OCI-LY7 (cell line): Measurements from ENCODE around the gene KSR1. TPM values are rescaled to one million over a fixed set of nuclear protein-coding genes. Genes with fewer than 3 reads are reported as not detected.
A peak's percentile ranks its signal among the peaks of the same experiment; 100 is the strongest.

Source experiments
- BruUV-seq: library from RNA; stranded (reverse); fragments of 400-500 nt; replicated peaks from 2 replicates; lab custom pipeline; 2021; lab: Mats Ljungman, UMichigan
- CTCF ChIA-PET: fragments of 300-600 bp; sonication (Branson Sonifier 250); formaldehyde crosslinking; loops from one replicate; lab custom pipeline; 2022; ENCODE audit warnings: antibody characterized with exemption; ENCODE audit not compliant: unreplicated experiment; lab: Charles Lee
- POLR2A ChIA-PET: fragments of 300-600 bp; sonication (Branson Sonifier 250); formaldehyde crosslinking; loops from one replicate; lab custom pipeline; 2022; ENCODE audit warnings: antibody characterized with exemption; lab: Charles Lee
- DNase-seq: peaks from one replicate; pipeline ENCODE4 v3.0.0-alpha.2; 2015; ENCODE audit warnings: low spot score
- H2AFZ ChIP-seq: fragments of 200-600 bp; sonication (generic), shearing (Covaris generic); 2 replicates; pipeline ENCODE4 v1.6.1; 2014; ENCODE audit warnings: mild to moderate bottlenecking, antibody characterized with exemption, low read length, moderate library complexity
- H3K27ac ChIP-seq: fragments of 200-600 bp; sonication (generic); 2 replicates; pipeline ENCODE4 v1.5.1; 2014; ENCODE audit warnings: mixed run types, low read depth, mild to moderate bottlenecking, moderate library complexity, low read length, inconsistent platforms; ENCODE audit not compliant: poor library complexity, severe bottlenecking
- H3K36me3 ChIP-seq: fragments of 200-600 bp; sonication (generic); 2 replicates; pipeline ENCODE4 v1.6.1; 2014; ENCODE audit warnings: mild to moderate bottlenecking, antibody characterized with exemption, low read length, moderate library complexity, mixed read lengths; ENCODE audit not compliant: insufficient read depth
- H3K4me1 ChIP-seq: fragments of 200-600 bp; sonication (generic); 2 replicates; pipeline ENCODE4 v1.5.1; 2014; ENCODE audit warnings: mild to moderate bottlenecking, low read length; ENCODE audit not compliant: insufficient read depth, poor library complexity, severe bottlenecking
- H3K4me2 ChIP-seq: fragments of 200-600 bp; sonication (generic); 2 replicates; pipeline ENCODE4 v1.6.1; 2014; ENCODE audit warnings: mild to moderate bottlenecking, low read length
- H3K4me3 ChIP-seq: fragments of 200-600 bp; sonication (generic); 2 replicates; pipeline ENCODE4 v1.5.1; 2014; ENCODE audit warnings: mild to moderate bottlenecking, low read depth, low read length; ENCODE audit not compliant: poor library complexity, severe bottlenecking
- H3K79me2 ChIP-seq: fragments of 200-600 bp; sonication (generic); 2 replicates; pipeline ENCODE4 v1.6.1; 2016; ENCODE audit warnings: low read depth, mild to moderate bottlenecking, low read length, moderate library complexity, mixed read lengths; ENCODE audit not compliant: insufficient read depth
- H3K9me2 ChIP-seq: fragments of 200-600 bp; sonication (generic); 2 replicates; pipeline ENCODE4 v1.6.1; 2016; ENCODE audit warnings: mild to moderate bottlenecking, low read length, mixed read lengths; ENCODE audit not compliant: insufficient read depth
- H3K9me3 ChIP-seq: fragments of 200-600 bp; sonication (generic); 2 replicates; pipeline ENCODE4 v1.6.1; 2014; ENCODE audit warnings: mild to moderate bottlenecking, mixed run types, low read length, mixed read lengths
- H4K20me1 ChIP-seq: fragments of 200-600 bp; sonication (generic); 2 replicates; pipeline ENCODE4 v1.6.1; 2014; ENCODE audit warnings: mild to moderate bottlenecking, antibody characterized with exemption, low read length, moderate library complexity, mixed read lengths; ENCODE audit not compliant: insufficient read depth
- EZH2phosphoT487 ChIP-seq: fragments of 200-600 bp; sonication (generic); IDR thresholded peaks from 2 replicates; pipeline ENCODE4 v1.6.1; 2018; ENCODE audit warnings: low read depth, borderline replicate concordance, mild to moderate bottlenecking, mixed run types, antibody characterized with exemption, low read length, moderate library complexity, mixed read lengths
- intact Hi-C: fragments of 100-400 bp; cut with micrococcal nuclease; formaldehyde crosslinking; loops from one replicate; pipeline ENCODE4 v1.10.0; 2022; ENCODE audit not compliant: unreplicated experiment
- total RNA-seq, 2 experiments: library from RNA; depleted of rRNA in 1 of 2; stranded (reverse); fragments of >200 nt in 1 of 2; shearing (Covaris generic) in 1 of 2; gene quantifications; 2 replicates each; pipeline ENCODE4 v1.2.3, GENCODE V29; 2014 to 2022
- TF ChIP-seq, protein P1 (sequence below): fragments of 200-600 bp; sonication (generic); conservative IDR thresholded peaks from 2 replicates; pipeline ENCODE4 v1.5.1; 2014; ENCODE audit warnings: mild to moderate bottlenecking, antibody characterized with exemption, low read length, moderate library complexity, mixed read lengths

KSR1 gene
- total RNA-seq, 2 experiments from 2014 or later, result 2.2 to 4.1 TPM

DNA sequence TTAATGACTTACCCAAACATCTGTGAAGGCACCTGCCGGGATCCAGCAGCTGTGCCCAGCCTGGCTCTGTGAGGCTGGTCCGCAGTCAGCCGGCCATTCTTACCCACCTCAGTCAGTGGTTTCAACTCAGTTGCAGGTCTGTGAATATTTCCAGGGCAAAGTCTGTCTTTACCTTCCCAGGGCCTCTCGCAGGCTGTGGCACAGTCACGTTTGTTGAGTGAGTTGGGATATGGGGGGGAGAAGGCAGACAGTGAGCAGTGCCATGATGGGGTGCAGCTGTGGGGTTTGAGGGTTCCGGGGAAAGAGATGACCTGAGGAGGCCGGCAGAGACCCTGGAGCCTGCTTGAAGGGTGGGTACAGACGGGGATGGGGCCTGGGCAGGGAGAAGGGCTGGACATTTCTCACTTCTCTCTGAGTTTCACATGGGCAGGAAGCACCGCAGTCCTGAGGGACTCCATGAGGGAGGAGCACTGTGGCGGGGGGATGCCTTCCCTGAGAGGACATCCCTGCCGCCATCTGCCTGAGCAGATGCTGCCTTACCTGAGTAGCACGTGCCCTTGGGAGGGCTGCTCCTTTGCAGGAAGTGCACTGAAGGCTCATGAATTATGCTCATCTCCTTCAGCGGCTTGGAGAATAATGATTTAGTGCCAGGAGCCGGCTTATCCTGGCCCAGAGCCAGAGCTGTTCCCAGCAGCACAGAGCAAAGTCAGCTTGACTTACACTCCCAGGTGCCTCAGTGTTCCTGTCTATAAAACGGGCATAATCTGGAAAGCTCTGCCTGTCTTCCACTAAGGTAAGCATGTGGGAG is 48.1 kb downstream of the KSR1 start:
- Histone ChIP-seq H3K9me3 (peaks cover 11% of the 10 kb centered on the region; the same call in 1 of the 2 replicates), H3K27ac (no peak overlapping the region), H4K20me1 (no peaks in the 10 kb centered on the region), H3K79me2 (no peaks in the 10 kb centered on the region), H3K36me3 (no peaks in the 10 kb centered on the region), H3K4me2 (no peak overlapping the region), H3K4me1 (peaks cover 21% of the 10 kb centered on the region), H3K9me2 (no peaks in the 10 kb centered on the region), H2AFZ (no peak overlapping the region), H3K4me3 (no peak overlapping the region)
- intact Hi-C loops, result no loop called here
- DNase-seq, result no peak
- POLR2A ChIA-PET, result no interaction called here
- TF ChIP-seq, protein P1, sequence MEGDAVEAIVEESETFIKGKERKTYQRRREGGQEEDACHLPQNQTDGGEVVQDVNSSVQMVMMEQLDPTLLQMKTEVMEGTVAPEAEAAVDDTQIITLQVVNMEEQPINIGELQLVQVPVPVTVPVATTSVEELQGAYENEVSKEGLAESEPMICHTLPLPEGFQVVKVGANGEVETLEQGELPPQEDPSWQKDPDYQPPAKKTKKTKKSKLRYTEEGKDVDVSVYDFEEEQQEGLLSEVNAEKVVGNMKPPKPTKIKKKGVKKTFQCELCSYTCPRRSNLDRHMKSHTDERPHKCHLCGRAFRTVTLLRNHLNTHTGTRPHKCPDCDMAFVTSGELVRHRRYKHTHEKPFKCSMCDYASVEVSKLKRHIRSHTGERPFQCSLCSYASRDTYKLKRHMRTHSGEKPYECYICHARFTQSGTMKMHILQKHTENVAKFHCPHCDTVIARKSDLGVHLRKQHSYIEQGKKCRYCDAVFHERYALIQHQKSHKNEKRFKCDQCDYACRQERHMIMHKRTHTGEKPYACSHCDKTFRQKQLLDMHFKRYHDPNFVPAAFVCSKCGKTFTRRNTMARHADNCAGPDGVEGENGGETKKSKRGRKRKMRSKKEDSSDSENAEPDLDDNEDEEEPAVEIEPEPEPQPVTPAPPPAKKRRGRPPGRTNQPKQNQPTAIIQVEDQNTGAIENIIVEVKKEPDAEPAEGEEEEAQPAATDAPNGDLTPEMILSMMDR, result no peak
- TF ChIP-seq EZH2phosphoT487, result no peak
- BruUV-seq, result no TSS peak
- CTCF ChIA-PET, result no interaction called here

GRCh38 chr17:27506348-27507218 is 50.3 kb downstream of the KSR1 start:
- H2AFZ ChIP-seq, result peak overlapping the region; percentile 41; the same call in 1 of the 2 replicates
- H3K9me2 ChIP-seq, result no peaks in the 10 kb centered on the region
- POLR2A ChIA-PET, result no interaction called here
- no TSS peak for BruUV-seq
- no peaks in the 10 kb centered on the region for H4K20me1 ChIP-seq
- TF ChIP-seq, protein P1, result no peak
- peaks cover 21% of the 10 kb centered on the region for H3K4me1 ChIP-seq
- no peak overlapping the region for H3K4me3 ChIP-seq
- H3K9me3 ChIP-seq, result peaks cover 6% of the 10 kb centered on the region; the same call in 1 of the 2 replicates
- no peak overlapping the region for H3K27ac ChIP-seq
- peak overlapping the region; percentile 53 for H3K4me2 ChIP-seq
- no peaks in the 10 kb centered on the region for H3K79me2 ChIP-seq
- intact Hi-C loops, result no loop called here
- H3K36me3 ChIP-seq, result no peaks in the 10 kb centered on the region
- CTCF ChIA-PET, result interaction anchor here (0.5 kb wide), 1 partner anchor 50 kb away, joined by 4 read pairs; no protein-coding TSS in a partner anchor
- DNase-seq, result peak; percentile 74
